Mucosa of descending colon (tissue), 3 donors: ENCODE results near the gene LPCAT4. TPM values are rescaled to one million over a fixed set of nuclear protein-coding genes. Genes with fewer than 3 reads are reported as not detected.

ENCODE experiments used
- ATAC-seq: fragments of 200-7000 bp; cut with Tn5 transposase; one replicate; pipeline ENCODE4 v1.9.1; 2020; ENCODE audit warnings: mild to moderate bottlenecking, moderate library complexity
- DNase-seq, 3 donors: peaks; one replicate each; pipeline ENCODE4 v3.0.0-alpha.2; 2020
- H3K36me3 ChIP-seq: fragments of 200-600 bp; one replicate; pipeline ENCODE4 v1.8.0; 2021; ENCODE audit warnings: low read depth, mild to moderate bottlenecking
- H3K4me1 ChIP-seq: fragments of 200-600 bp; one replicate; pipeline ENCODE4 v1.8.0; 2021; ENCODE audit warnings: low read depth, mild to moderate bottlenecking
- H3K4me3 ChIP-seq: fragments of 200-600 bp; one replicate; pipeline ENCODE4 v1.8.0; 2021; ENCODE audit warnings: mild to moderate bottlenecking
- H3K9me3 ChIP-seq: fragments of 200-600 bp; one replicate; pipeline ENCODE4 v1.8.0; 2021; ENCODE audit warnings: mild to moderate bottlenecking
- intact Hi-C, 2 donors: fragments of 100-400 bp; cut with DNase I in 1 of 2; cut with micrococcal nuclease in 1 of 2; formaldehyde crosslinking; loops; one replicate each; pipeline versions ENCODE4 v1.11.0 to v1.11.1; 2022; cut with DNase I, micrococcal nuclease
- microRNA-seq: library from miRNA; unstranded; fragments of <30 nt; microRNA quantifications from one replicate; pipeline ENCODE4, GENCODE V29; 2019
- total RNA-seq, 3 donors: library from RNA; stranded (reverse); fragmentation: NEBNext Ultra II Directional in 2 of 3; extraction: Animal tissue kit (Norgen Biotek cat#: 25700) in 2 of 3; gene quantifications; one replicate each; pipeline versions ENCODE4 v1.2.1 to v1.2.4, GENCODE V29; 2021 to 2023
- TF ChIP-seq, protein P1 (sequence below): fragments of 200-600 bp; IDR thresholded peaks from one replicate; pipeline ENCODE4 v1.8.0; 2022; ENCODE audit warnings: antibody characterized with exemption, mild to moderate bottlenecking
- donor health status: DM: no; HTN: no; CAD: no; lungs with moderate emphysema.
- donor health status: DM: no; HTN: no; CAD: no.
- donor health status: DM: no; HTN: yes; CAD: no.

The LPCAT4 gene
- total RNA-seq, 3 donors from 2014 or later = 144 to 236 (median 154) TPM

- ATAC-seq (no peak), DNase-seq (no peak)
- TF ChIP-seq, protein P1, sequence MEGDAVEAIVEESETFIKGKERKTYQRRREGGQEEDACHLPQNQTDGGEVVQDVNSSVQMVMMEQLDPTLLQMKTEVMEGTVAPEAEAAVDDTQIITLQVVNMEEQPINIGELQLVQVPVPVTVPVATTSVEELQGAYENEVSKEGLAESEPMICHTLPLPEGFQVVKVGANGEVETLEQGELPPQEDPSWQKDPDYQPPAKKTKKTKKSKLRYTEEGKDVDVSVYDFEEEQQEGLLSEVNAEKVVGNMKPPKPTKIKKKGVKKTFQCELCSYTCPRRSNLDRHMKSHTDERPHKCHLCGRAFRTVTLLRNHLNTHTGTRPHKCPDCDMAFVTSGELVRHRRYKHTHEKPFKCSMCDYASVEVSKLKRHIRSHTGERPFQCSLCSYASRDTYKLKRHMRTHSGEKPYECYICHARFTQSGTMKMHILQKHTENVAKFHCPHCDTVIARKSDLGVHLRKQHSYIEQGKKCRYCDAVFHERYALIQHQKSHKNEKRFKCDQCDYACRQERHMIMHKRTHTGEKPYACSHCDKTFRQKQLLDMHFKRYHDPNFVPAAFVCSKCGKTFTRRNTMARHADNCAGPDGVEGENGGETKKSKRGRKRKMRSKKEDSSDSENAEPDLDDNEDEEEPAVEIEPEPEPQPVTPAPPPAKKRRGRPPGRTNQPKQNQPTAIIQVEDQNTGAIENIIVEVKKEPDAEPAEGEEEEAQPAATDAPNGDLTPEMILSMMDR = no peak
- Histone ChIP-seq H3K36me3 (no peaks in the 10 kb centered on the region), H3K4me3 (no peak overlapping the region), H3K9me3 (no peaks in the 10 kb centered on the region), H3K4me1 (peaks cover 15% of the 10 kb centered on the region)
- intact Hi-C loops = no loop called here
Observed at GRCh38 chr15:34314491-34315490, 52.2 kb downstream of the LPCAT4 start.

DNA sequence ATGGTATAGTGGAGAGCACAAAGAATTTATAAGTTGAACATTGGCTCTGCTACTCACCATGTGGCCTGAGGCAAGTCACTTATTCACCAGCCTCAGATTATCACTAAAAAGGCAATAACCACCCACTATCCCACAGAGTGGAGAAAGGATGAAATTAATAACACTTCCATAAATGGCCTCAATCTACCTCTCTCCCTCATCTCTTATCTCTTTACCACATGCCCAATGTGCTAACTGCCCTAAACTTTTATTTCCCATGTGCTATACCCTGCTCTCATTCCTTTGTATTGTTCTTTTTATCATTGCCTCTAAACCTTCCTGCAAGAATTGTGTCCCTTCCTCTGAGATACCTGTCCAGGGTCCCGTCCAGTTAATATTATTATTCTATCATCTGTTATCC lies 55.4 kb downstream of the LPCAT4 start:
- H3K9me3 ChIP-seq = no peaks in the 10 kb centered on the region
- TF ChIP-seq, protein P1 = no peak
- no peak overlapping the region for H3K4me3 ChIP-seq
- DNase-seq (no peak), ATAC-seq (no peak)
- intact Hi-C loops = no loop called here
- peaks cover 4% of the 10 kb centered on the region for H3K4me1 ChIP-seq
- H3K36me3 ChIP-seq = no peaks in the 10 kb centered on the region

Small RNAs within 50 kb of the gene (microRNA-seq; reads per million reads assigned to microRNA genes)
- not detected for gene MIR1233-1

Other genes starting within 250 kb of the LPCAT4 start
- 10 to 100 TPM; 42.8 to 52.6 (median 46.2) TPM for gene KATNBL1, start 157.1 kb downstream of the LPCAT4 start, total RNA-seq
- 10 to 100 TPM; 71.3 to 79.1 (median 78.3) TPM for gene EMC4, start 142.2 kb downstream of the LPCAT4 start, total RNA-seq
- gene SLC12A6, start 29.4 kb downstream of the LPCAT4 start, total RNA-seq = 10 to 100 TPM; 17.7 to 26.2 (median 23.2) TPM
- gene NOP10, start 24.1 kb downstream of the LPCAT4 start, total RNA-seq = 100 to 1,000 TPM in 2 of 3 donors, 10 to 100 TPM in 1; 90.6 to 129 (median 115) TPM
- gene NUTM1, start 23.9 kb downstream of the LPCAT4 start, total RNA-seq = not detected
- gene GOLGA8A, start 70.6 kb upstream of the LPCAT4 start, total RNA-seq = 10 to 100 TPM; 37.6 to 60.0 (median 46.4) TPM
- 10 to 100 TPM; 17.2 to 75.3 (median 22.7) TPM for gene GOLGA8B, start 216.5 kb upstream of the LPCAT4 start, total RNA-seq